GM18499 (cell line): ENCODE measurements around the gene CRISPLD2.

Experiments used
- ATAC-seq: cut with Tn5 transposase; IDR thresholded peaks from one replicate; pipeline ENCODE4 v1.9.1; 2021; ENCODE audit warnings: moderate number of reproducible peaks; ENCODE audit not compliant: insufficient read depth, unreplicated experiment

CRISPLD2 gene

DNA sequence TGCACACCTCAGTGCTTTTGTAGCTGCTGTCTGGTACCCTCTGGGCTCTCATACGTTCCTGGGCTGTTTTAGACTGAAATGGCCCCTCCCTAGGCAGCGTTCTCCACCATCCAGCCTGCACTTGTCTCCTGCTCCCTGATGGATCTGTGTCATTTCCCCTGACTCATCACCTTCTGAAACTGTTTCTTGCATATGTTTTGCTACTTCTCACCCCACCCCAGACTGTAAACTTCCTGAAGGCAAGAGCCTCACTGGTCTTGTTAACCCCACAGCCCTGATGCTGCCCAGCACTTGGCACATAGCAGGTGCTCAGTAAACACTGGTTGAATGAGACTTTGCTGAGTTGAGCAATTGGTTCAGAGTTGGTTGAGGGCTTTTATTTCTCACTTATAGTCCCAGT, 78.7 kb downstream of the CRISPLD2 start:
- no peak for ATAC-seq

GRCh38 chr16:84899414-84899813, 79.6 kb downstream of the CRISPLD2 start:
- no peak for ATAC-seq

DNA sequence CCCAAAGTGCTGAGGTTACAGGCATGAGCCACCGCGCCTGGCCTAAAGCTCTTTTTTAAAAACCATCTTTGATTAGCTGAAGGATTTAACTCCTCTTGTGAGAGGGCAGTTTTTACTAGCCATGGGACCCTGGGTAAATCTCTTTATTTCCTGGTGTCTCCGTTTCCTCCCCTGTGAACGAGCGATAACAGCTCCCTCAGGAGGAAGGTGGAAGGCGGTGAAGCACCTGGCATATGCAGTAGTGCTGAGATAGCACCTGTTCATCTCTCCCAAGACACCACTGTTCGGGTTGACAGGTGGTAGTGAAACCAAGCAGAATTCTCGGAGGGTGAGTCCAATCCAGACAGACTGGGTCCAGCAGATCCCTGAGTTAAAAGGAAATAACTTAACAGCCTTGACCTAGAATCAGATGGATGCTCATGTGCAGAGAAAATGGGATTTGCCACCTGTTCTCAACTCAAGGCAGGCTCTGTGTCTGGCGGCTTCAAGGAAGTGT, 86.2 kb downstream of the CRISPLD2 start:
- ATAC-seq: no peak

GRCh38 chr16:84907051-84907450, 87.3 kb downstream of the CRISPLD2 start:
- no peak for ATAC-seq

DNA sequence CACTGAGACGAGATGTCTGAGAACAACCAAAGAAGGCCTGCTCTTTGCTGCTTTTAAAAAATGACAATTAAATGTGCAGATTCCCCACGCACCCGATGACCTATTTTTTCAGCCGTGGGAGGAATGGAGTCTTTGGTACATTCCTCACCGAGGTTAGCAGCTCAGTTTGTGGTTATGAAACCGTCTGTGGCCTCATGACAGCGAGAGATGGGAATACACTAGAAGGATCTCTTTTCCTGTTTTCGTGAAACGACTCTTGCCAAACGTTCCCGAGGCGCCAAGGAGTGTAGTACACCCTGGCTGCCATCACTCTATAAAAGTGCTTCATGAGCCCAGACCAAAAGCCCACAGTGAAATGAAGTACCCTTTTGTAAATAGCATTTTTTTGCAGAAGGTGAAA, 87.8 kb downstream of the CRISPLD2 start:
- no peak for ATAC-seq

GRCh38 chr16:84909476-84910085, 89.8 kb downstream of the CRISPLD2 start:
- no peak for ATAC-seq

- no peak for ATAC-seq
Measured at GRCh38 chr16:84911486-84912216, 91.9 kb downstream of the CRISPLD2 start.

- no peak for ATAC-seq
Measured at GRCh38 chr16:84913315-84913714, 93.5 kb downstream of the CRISPLD2 start.

DNA sequence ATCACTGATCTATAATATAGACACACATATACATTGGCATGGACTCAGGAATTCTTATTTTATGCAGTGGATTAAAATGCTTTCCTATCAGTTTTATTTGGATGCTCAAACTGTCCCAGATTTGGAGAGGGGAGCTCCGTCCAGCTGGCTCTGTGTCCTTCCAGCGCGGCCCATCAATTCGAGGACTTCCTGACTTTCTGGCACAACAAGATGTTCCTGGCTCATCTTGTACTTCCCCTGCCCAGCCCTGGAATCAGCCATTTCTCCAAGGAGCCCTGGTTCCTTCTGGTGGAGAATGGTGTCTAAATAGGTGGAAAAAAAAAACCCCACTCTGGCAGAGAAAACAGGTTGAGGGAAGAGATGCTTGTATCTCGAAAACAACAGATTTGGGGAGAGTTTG, 94.5 kb downstream of the CRISPLD2 start:
- no peak for ATAC-seq

DNA sequence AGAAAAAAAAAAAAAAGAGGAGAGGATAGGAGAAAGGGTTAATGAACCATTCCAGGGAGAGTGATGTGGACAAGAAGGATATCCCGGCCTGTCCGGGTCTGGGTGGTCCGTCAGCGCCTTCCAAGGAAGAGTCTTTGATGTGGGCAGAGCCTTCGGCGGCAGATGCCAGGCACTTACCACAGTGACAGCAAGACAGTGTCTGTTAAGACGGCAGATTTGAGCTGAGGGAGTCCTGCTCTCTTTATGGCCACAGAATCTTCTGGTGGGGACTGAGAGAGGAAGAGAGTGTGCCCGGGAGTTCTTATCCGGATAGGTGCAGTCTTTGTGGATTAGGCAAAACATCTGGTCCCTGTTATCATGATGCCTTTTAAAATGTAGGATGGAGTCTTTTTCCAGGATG, 96.4 kb downstream of the CRISPLD2 start:
- ATAC-seq: no peak

GRCh38 chr16:84916850-84917249, 97.1 kb downstream of the CRISPLD2 start:
- ATAC-seq: no peak

- ATAC-seq: no peak
Measured at GRCh38 chr16:84917492-84917891, 97.7 kb downstream of the CRISPLD2 start.

DNA sequence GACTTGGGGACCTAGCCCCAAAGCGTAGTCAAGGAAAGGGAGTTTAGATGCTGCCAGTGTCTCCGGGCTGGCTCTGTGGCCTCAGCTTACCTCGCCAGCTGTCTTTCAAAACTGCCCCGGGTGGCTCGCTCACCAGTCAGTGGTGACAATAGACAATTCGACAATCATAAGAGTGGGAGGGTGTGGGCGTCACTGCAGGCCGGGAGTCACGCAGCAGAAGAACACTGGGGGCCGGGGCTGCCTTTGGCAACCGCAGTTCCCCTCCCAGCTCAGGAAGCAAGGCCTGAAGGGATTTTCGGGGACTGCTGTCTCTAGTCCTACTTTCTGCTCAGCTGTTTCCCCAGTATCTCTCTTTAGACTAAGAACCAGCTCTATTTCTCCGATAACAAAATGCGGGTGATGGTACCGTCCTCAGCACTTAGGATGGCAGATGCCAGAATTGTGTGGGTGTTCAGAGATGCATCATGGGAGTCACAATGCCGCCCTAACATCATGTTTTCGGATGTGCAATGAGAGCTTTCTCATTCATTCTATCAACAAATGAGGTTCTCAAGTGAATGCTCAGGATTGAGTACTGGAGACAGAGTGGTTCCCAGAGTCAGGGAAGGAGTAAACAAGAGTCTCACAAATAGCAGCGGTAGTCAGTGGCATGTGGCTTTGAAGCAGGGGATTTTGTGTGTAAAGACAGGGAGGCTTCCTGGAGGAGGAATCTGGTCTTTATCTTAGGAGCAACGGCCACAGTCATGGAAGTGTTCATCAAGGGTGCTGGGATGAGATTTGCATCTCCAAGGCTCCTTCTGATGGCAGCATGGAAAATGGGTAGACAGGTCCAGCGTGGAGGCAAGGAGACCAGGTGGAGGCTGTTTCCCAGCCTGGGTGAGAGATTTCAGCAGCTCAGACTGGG, 98.5 kb downstream of the CRISPLD2 start:
- ATAC-seq: no peak

- no peak for ATAC-seq
Measured at GRCh38 chr16:84919269-84919668, 99.5 kb downstream of the CRISPLD2 start.

- ATAC-seq: no peak
Measured at GRCh38 chr16:84919708-84920107, 99.9 kb downstream of the CRISPLD2 start.

DNA sequence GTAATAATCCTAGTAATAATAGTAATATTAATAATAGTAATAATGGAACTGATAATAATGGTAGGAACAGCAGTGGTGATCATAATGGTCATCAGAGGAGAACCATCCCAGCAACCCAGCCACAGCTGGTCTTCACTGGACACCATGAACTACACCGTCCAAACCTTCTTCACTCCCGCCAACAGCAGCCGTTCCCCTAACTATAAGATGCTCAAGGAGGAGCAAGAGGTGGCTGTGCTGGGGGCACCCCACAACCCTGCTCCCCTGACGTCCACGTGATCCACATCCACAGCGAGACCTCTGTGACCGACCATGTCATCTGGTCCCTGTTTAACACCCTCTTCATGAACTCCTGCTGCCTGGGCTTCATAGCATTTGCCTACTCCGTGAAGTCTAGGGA, 100.5 kb downstream of the CRISPLD2 start:
- no peak for ATAC-seq

DNA sequence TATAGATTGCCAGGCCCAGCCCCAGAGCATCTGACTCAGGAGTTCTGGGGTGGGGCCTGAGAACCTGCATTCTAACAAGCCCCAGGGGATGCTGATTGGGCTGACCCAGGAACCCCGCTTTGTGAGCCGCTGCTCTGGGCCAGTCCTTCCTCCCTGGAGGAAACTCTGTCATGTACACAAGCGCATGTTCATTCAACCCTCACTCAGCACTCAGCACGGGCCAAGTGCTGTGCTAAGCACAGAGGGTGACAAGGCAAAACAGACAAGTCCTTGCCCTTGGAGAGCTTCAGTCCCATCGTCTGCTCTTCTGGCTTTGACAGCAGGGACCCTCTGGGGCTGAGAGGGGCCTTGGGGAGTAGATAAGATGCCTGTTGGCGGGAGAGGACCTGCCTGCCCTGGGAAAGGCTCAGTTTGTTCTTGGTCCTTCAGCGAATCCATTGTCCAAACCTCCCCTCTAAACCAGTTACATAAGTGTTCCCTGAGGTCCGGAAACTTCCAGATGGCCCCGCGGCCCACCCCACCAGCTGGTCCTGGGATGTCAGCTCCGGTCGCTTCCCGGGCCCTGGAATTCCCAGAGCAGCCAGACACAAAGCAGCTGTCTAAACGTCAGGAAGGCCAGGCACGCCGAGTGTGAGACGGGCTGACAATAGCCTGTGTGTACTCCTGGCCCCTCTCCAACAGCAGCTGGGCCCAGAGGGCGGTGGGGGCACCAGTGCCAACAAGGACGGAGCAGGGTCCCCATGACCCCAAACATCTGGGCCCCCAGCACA, 102.8 kb downstream of the CRISPLD2 start:
- ATAC-seq: no peak

DNA sequence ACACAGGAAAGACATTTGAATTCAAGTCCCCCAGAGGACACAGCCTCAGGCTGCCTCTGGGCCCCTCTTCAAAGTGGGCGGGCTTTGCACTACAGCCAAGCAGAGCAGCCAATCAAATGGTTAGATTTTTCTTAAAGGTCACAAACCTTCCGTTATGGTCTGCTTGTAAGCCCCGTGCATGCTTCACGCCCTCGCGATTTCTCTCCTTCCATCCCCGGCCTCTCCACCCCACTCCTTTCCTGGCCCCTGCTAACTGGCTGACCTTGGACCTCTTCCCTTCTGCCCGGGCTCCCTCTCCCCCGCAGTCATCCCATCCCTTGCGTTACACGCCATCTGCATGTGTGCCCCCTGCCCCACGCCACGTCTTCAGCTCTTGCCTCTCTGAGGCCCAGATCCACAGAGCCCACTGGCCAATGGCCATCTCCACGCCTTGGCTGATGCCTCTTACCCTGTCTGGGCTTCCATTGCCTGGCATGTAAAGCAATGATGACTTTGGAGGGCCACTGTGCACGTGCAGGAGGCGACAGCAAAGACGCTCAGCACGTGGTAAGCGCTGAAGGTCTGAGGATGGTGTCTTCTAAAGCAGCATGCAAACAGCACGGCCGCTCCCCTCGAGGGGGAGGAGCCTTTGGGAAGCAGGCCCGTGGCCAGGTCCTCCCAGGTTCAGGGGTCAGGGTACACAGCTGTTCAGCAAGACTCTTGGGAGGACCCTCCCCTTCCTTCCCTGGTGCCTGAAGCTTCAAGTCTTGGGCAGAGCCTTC, 104.7 kb downstream of the CRISPLD2 start:
- no peak for ATAC-seq

DNA sequence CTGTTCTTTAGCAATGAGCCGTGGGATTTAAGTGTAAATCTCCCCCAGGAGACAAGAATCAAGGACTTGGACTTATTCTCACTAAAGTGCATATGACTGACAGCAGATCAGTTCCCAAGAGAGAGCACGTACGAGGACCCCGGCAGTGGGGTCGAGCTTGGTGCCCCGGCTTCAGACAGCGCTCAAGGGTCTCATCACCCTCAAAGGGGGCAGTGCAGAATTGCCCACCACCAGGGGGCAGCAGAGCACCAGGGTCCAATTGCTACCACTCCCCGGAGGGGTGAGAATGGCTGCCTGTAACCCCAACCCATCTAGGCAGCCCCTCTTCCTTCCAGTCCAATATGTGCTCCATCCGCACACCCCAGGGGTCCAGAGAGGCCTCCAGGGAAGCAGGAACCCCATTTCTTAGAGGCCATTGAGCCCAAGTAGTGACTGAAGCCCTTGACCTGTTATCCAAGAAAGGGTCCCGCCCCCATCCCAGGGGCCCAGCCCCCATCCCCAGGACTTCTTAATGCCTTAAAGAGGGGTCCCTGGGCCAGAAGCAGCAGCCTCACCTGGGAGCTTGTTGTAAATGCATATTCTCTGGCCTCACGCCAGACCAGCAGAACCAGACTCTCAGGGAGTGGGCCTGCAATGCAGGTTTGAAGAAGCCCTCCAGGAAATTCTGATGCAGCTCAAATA, 105.4 kb downstream of the CRISPLD2 start:
- ATAC-seq: no peak
